HG03175 (cell line): ENCODE results near the gene ACVR2B.

Source experiments
- ATAC-seq: cut with Tn5 transposase; IDR thresholded peaks from one replicate; pipeline ENCODE4 v1.9.1; 2021; ENCODE audit warnings: mild to moderate bottlenecking, moderate library complexity; ENCODE audit not compliant: unreplicated experiment

Gene ACVR2B

DNA sequence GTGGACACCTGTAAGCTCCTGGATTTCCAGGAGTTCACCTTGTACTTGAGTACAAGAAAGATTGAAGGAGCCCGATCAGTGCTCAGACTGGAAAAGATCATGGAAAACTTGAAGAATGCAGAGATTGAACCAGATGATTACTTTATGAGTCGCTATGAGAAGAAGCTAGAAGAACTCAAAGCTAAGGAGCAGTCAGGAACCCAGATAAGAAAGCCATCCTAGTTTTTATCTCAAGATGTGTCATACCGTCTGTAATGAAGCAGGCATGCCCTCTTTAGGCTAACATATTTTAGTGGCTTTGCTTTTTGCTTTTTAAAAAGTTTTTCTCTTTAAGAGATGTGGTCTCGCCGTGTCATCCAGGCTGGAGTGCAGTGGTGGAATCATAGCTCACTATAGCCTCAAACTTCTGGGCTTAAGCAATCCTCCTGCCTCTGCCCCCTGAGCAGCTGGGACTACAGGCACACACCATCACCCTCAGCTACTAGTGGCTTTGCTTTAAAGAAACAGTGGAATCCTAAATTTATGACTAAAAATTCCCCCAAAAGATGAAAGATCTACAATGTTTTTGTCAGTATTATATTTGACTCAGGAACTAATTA lies 70.5 kb downstream of the ACVR2B start:
- ATAC-seq, result no peak

DNA sequence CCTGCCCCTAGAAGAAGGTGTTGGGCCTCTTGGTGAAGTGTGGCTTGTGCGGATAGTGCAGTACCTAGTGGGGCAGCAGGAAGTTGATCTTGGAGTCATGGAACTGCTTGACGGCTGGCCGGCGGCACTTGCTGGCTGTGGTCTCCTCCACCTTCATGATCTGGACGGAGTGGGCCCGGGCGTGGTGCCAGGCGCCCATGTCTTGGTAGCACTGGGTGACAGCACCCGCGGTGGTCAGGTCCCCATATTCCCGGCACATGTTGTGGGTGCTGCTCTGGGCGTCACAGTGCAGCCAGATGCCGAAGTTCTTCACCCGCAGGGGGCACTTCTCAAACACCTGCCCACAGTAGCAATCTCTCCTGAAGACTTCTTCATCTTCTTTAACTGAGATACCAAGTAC lies 73.1 kb downstream of the ACVR2B start:
- no peak for ATAC-seq

DNA sequence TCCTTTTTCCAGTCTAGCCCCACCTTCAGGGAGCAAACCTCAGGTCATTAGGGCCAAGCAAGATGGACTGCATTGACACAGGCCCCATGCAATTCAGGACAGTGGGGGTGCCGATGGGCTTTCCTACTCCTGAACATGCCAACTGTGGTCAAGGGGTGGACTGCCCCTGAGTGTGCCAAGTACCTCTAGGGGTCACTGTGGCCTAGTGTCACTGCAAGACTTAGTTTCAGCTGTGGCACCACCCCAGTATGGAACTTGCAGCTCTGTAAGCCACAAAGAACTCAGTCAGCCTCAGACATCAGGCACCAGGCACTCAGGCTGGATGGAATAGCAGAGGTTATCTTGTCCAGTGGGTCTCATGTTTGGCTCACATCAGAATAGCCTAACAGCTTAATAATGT lies 74.8 kb downstream of the ACVR2B start:
- ATAC-seq, result no peak

DNA sequence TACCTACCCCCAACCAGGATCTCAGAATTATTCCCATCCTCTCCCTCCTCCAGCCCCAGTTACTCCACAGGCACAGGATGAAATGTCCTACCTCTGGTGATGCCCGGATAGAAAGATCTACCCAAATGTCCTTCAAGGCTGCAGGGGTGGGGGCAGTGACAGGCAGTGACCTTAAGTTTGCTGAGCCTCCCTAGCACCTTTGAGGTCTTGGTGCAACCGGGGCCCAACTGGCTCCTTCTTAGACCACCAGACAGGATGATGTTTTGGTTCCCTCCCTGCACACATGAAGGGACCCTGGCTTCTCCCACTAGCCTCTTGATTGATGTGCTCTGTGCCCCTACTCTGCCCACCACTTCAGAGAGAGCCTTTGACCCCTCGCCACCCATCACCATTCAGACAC lies 78.8 kb downstream of the ACVR2B start:
- ATAC-seq, result no peak

DNA sequence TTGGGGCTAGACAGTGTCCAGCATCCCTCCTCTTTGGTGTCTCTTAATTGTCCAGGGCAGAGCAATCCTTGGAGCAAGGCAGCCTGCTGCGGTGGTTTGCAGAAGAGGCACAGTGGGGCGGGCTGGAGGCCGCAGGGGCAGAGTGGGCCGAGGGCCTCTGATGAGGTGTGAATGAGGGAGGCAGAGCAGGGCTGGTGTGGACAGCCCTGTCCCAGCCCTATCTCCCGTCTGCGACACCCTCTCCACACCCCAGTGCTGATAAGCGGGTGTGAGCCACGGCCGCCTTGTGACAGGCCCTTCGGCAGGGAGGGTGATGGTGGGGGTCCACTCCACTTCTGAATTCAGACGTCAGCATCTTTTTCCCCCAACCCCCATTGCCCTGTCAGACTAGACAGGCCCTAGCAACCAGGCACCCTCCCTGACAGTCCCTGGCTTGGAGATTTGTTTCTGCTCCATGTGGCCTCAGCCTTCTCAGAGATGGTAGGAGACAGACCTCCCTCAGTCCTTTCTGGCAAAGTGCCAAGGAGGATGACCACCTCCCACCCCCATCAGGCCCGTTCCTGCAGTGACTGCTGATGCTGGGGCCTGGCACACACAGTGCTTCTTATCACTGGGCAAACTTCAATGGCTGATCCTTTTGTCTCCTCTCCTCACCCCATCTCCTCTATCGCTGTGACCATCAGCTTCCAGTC lies 79.7 kb downstream of the ACVR2B start:
- ATAC-seq, result no peak

DNA sequence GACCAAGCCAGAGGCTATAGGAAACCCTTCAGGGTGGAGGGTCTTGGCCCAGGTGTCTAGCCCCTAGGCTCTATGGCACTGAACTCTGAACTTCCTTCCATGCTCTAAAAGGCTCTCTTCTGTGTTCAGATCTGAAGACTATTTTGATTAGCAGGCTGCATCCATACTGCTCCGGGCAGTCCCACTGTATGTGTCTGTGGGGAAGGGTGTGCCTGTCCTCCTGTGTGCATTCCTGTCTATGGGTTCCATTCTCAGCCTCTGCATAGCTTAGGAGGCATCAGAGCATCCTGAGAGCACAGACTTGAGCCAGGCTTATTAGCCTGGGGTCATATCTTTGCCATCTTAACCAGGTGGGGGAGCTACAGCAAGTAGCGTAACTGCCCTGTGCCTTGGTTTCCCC lies 80.5 kb downstream of the ACVR2B start:
- no peak for ATAC-seq

DNA sequence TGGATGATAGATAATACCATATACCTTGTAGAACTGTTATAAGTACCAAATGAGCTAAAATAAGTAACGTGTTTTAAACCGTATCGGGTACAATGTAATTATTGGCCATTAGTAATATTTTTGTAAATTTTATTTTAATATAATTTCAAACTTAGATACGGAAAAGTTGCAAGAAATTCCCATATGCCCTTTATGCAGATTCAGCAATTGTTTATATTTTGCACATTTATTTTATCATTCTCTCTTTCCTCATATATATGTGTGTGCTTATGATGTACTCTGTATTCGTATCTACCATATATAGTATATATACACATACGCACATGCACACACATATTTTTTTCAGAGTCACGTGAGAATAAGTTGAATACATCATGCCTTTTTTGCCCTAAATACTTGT lies 80.9 kb downstream of the ACVR2B start:
- ATAC-seq, result no peak

DNA sequence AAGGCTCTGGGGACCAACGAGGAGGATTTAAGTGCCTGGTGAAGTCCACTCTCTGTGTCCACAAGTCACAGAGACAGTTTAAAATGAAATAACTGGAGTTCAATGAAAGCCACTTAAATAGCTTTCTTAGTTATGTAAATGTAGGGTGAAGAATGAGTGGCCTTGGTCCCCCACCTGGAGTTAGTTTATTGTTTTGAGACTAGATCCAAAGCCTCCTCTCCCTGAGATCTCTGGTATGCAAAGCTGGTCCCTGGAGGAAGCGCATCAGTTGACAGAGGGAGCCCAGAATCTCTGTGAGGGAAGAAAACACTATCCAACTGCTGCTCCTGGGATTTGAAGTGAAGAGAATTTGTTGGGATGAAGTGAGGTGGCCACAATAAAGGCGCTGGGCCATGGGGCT lies 83.0 kb downstream of the ACVR2B start:
- ATAC-seq, result no peak

DNA sequence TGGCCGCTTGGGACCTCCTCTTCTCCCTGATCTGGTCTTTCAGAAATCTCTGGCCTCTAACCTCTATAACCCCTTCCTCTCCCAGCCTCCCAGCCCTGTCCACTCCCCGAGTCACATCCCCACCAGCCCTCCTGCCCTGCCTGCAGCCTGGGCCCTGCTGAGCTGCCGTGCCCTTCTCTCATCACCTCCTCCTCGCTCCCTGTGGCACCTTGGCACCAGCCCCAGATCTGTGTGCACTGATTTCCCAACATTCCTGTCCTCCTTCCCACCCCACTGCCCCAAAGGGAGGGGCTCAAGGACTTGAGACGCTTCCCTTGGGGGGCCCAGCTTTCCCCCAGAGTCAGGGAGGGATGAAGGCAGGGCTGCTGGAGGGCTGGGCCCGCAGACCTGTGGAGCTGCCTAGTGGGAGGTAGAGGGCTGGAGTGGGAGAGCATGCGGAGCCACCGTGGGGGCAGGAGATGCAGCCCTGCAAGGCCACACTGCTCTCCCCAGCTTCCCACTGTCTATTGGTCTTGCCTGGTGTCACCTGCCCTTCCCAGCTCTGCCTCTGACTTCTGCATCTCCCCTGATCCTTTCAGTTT lies 85.2 kb downstream of the ACVR2B start:
- no peak for ATAC-seq

DNA sequence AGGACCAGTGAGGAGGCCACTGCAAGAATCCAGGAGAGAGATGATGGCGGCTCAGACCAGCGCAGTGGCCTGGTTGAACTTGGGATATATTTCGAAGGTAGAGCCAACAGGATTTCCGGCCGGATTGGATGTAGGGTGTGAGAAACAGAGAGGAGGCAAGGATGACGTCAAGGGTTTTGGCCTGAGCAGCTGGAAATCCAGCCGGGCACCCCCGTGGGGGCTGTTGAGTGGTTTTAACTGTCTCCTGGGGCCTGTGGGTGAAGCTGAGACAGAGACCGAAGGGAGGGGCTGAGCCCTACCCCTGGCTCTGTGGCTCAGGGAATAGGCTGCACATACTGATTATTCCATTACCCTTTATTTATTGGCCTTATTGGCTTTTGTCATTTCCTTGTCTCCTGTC lies 88.1 kb downstream of the ACVR2B start:
- no peak for ATAC-seq
